ENCODE data around the gene ATP6V1G3.
"Not testable (repeated sequence)": the region's sequence is repeated elsewhere in the genome, so short reads cannot be mapped to it uniquely, and the experiment has no call there.

Gene ATP6V1G3

GRCh38 chr1:198483645-198484044 lies 56.8 kb downstream of the ATP6V1G3 start:
- no peak overlapping the region for H3K4me3 ChIP-seq (replicated peaks in 1 of 2; ENCODE audit: low read depth in 2 of 2, low read length in 2 of 2)
- no peak for TF ChIP-seq CTCF (IDR thresholded peaks at IDR 0.05; ENCODE audit: low read depth, low read length)

GRCh38 chr1:198483006-198483405 lies 57.5 kb downstream of the ATP6V1G3 start:
- DNase-seq (ENCODE audit: low read depth in 2 of 2), result no peak
- TF ChIP-seq CTCF (IDR thresholded peaks at IDR 0.05; ENCODE audit: low read depth, low read length), result no peak
- no peak overlapping the region for H3K4me3 ChIP-seq (replicated peaks in 1 of 2; ENCODE audit: low read depth in 2 of 2, low read length in 2 of 2)

More at GRCh38 chr1:198483645-198484044, 56.8 kb downstream of the ATP6V1G3 start:
- no peak for DNase-seq (ENCODE audit: low read depth in 2 of 2)

- no peak for DNase-seq (ENCODE audit: low read depth in 2 of 2)
- no peak for TF ChIP-seq CTCF (IDR thresholded peaks at IDR 0.05; ENCODE audit: low read depth, low read length)
Observed at GRCh38 chr1:198481661-198482060, 58.8 kb downstream of the ATP6V1G3 start.

GRCh38 chr1:198480876-198481275 lies 59.6 kb downstream of the ATP6V1G3 start:
- H3K4me3 ChIP-seq (replicated peaks in 1 of 2; ENCODE audit: low read depth in 2 of 2, low read length in 2 of 2), result no peak overlapping the region
- no peak for DNase-seq (ENCODE audit: low read depth in 2 of 2)
- TF ChIP-seq CTCF (IDR thresholded peaks at IDR 0.05; ENCODE audit: low read depth, low read length), result no peak

More at GRCh38 chr1:198481661-198482060, 58.8 kb downstream of the ATP6V1G3 start:
- H3K4me3 ChIP-seq (replicated peaks in 1 of 2; ENCODE audit: low read depth in 2 of 2, low read length in 2 of 2), result no peak overlapping the region

GRCh38 chr1:198477354-198477753 lies 63.1 kb downstream of the ATP6V1G3 start:
- not testable (repeated sequence) for DNase-seq (ENCODE audit: low read depth in 2 of 2); H3K4me3 ChIP-seq (replicated peaks in 1 of 2; ENCODE audit: low read depth in 2 of 2, low read length in 2 of 2)

All from cardiac fibroblast (primary cell).